ENCODE data around the gene ABCA13.

ABCA13 gene

GRCh38 chr7:48634116-48634632, 462.9 kb downstream of the ABCA13 start:
- Histone ChIP-seq H4K91ac (ENCODE audit: low read length) (no peak overlapping the region), H2AFZ (ENCODE audit: low read depth, low read length) (no peak overlapping the region), H4K8ac (ENCODE audit: low read length) (no peak overlapping the region), H3K79me1 (replicated peaks; ENCODE audit: low read length, poor library complexity, severe bottlenecking) (no peaks in the 10 kb centered on the region), H3K4ac (ENCODE audit: low read depth in 1 of 2, low read length in 2 of 2) (no peak overlapping the region), H3K23ac (ENCODE audit: low read length in 2 of 2) (no peak overlapping the region), H3K9me3 (ENCODE audit: control insufficient read depth, low read length) (no peaks in the 10 kb centered on the region), H2BK5ac (ENCODE audit: low read depth, low read length, poor library complexity, severe bottlenecking) (no peak overlapping the region), H3K36me3 (ENCODE audit: control insufficient read depth in 1 of 2, insufficient read depth in 2 of 2, low read depth in 1 of 2, low read length in 2 of 2) (no peaks in the 10 kb centered on the region), H2BK12ac (ENCODE audit: low read length in 2 of 2) (no peak overlapping the region), H3K14ac (ENCODE audit: low read length in 2 of 2) (no peak overlapping the region), H3K4me1 (ENCODE audit: control insufficient read depth, insufficient read depth, low read depth, low read length) (peaks cover 2% of the 10 kb centered on the region), H3K27ac (ENCODE audit: low read length, poor library complexity, severe bottlenecking) (no peak overlapping the region), H2BK120ac (ENCODE audit: low read depth, low read length) (no peak overlapping the region), H3K9ac (ENCODE audit: low read length) (no peak overlapping the region), H3K4me2 (ENCODE audit: low read length, poor library complexity, severe bottlenecking) (no peak overlapping the region), H3K27me3 (ENCODE audit: control insufficient read depth in 1 of 2, insufficient read depth in 1 of 2, low read length in 2 of 2) (no peaks in the 10 kb centered on the region), H2AK5ac (ENCODE audit: low read length, severe bottlenecking) (no peak overlapping the region), H3K18ac (ENCODE audit: low read depth in 1 of 2, low read length in 2 of 2) (no peak overlapping the region), H2BK15ac (ENCODE audit: low read depth, poor library complexity, severe bottlenecking) (no peak overlapping the region), H3K4me3 (ENCODE audit: insufficient read depth in 1 of 2, low read depth in 1 of 2, low read length in 2 of 2) (no peak overlapping the region)
- WGBS = 59% methylated on average over 1 of the region's 2 CpGs
- DNase-seq = no peak

GRCh38 chr7:48635796-48636195, 464.5 kb downstream of the ABCA13 start:
- Histone ChIP-seq H3K18ac (ENCODE audit: low read depth in 1 of 2, low read length in 2 of 2) (no peak overlapping the region), H3K27me3 (ENCODE audit: control insufficient read depth in 1 of 2, insufficient read depth in 1 of 2, low read length in 2 of 2) (no peaks in the 10 kb centered on the region), H4K8ac (ENCODE audit: low read length) (no peak overlapping the region), H2BK5ac (ENCODE audit: low read depth, low read length, poor library complexity, severe bottlenecking) (no peak overlapping the region), H3K14ac (ENCODE audit: low read length in 2 of 2) (no peak overlapping the region), H3K9me3 (ENCODE audit: control insufficient read depth, low read length) (no peaks in the 10 kb centered on the region), H2BK120ac (ENCODE audit: low read depth, low read length) (no peak overlapping the region), H2BK15ac (ENCODE audit: low read depth, poor library complexity, severe bottlenecking) (no peak overlapping the region), H3K4me2 (ENCODE audit: low read length, poor library complexity, severe bottlenecking) (no peak overlapping the region), H2AFZ (ENCODE audit: low read depth, low read length) (no peak overlapping the region), H3K23ac (ENCODE audit: low read length in 2 of 2) (no peak overlapping the region), H3K27ac (ENCODE audit: low read length, poor library complexity, severe bottlenecking) (no peak overlapping the region), H4K91ac (ENCODE audit: low read length) (no peak overlapping the region), H3K4me1 (ENCODE audit: control insufficient read depth, insufficient read depth, low read depth, low read length) (peaks cover 2% of the 10 kb centered on the region), H3K4ac (ENCODE audit: low read depth in 1 of 2, low read length in 2 of 2) (no peak overlapping the region), H3K79me1 (replicated peaks; ENCODE audit: low read length, poor library complexity, severe bottlenecking) (no peaks in the 10 kb centered on the region), H2AK5ac (ENCODE audit: low read length, severe bottlenecking) (no peak overlapping the region), H2BK12ac (ENCODE audit: low read length in 2 of 2) (no peak overlapping the region), H3K9ac (ENCODE audit: low read length) (no peak overlapping the region), H3K4me3 (ENCODE audit: insufficient read depth in 1 of 2, low read depth in 1 of 2, low read length in 2 of 2) (no peak overlapping the region), H3K36me3 (ENCODE audit: control insufficient read depth in 1 of 2, insufficient read depth in 2 of 2, low read depth in 1 of 2, low read length in 2 of 2) (no peaks in the 10 kb centered on the region)
- no CpG with 5 or more reads among the region's 1 CpG for WGBS
- DNase-seq = no peak

- Histone ChIP-seq H2BK15ac (ENCODE audit: low read depth, poor library complexity, severe bottlenecking) (no peak overlapping the region), H3K4ac (ENCODE audit: low read depth in 1 of 2, low read length in 2 of 2) (no peak overlapping the region), H2BK120ac (ENCODE audit: low read depth, low read length) (no peak overlapping the region), H3K27ac (ENCODE audit: low read length, poor library complexity, severe bottlenecking) (no peak overlapping the region), H3K36me3 (ENCODE audit: control insufficient read depth in 1 of 2, insufficient read depth in 2 of 2, low read depth in 1 of 2, low read length in 2 of 2) (no peaks in the 10 kb centered on the region), H4K91ac (ENCODE audit: low read length) (no peak overlapping the region), H3K9ac (ENCODE audit: low read length) (no peak overlapping the region), H2BK5ac (ENCODE audit: low read depth, low read length, poor library complexity, severe bottlenecking) (no peak overlapping the region), H3K4me2 (ENCODE audit: low read length, poor library complexity, severe bottlenecking) (no peak overlapping the region), H3K27me3 (ENCODE audit: control insufficient read depth in 1 of 2, insufficient read depth in 1 of 2, low read length in 2 of 2) (no peaks in the 10 kb centered on the region), H3K23ac (ENCODE audit: low read length in 2 of 2) (no peak overlapping the region), H4K8ac (ENCODE audit: low read length) (no peak overlapping the region), H2AK5ac (ENCODE audit: low read length, severe bottlenecking) (no peak overlapping the region), H3K79me1 (replicated peaks; ENCODE audit: low read length, poor library complexity, severe bottlenecking) (no peaks in the 10 kb centered on the region), H2AFZ (ENCODE audit: low read depth, low read length) (no peak overlapping the region), H3K4me1 (ENCODE audit: control insufficient read depth, insufficient read depth, low read depth, low read length) (peaks cover 2% of the 10 kb centered on the region), H3K18ac (ENCODE audit: low read depth in 1 of 2, low read length in 2 of 2) (no peak overlapping the region), H2BK12ac (ENCODE audit: low read length in 2 of 2) (no peak overlapping the region), H3K9me3 (ENCODE audit: control insufficient read depth, low read length) (no peaks in the 10 kb centered on the region), H3K14ac (ENCODE audit: low read length in 2 of 2) (no peak overlapping the region), H3K4me3 (ENCODE audit: insufficient read depth in 1 of 2, low read depth in 1 of 2, low read length in 2 of 2) (no peak overlapping the region)
- DNase-seq = no peak
- 36% methylated on average over 1 of the region's 3 CpGs for WGBS
Observed at GRCh38 chr7:48636391-48637015, 465.2 kb downstream of the ABCA13 start.

- no peak overlapping the region for H3K4me2 ChIP-seq (ENCODE audit: low read length, poor library complexity, severe bottlenecking)
- no peak overlapping the region for H2BK120ac ChIP-seq (ENCODE audit: low read depth, low read length)
- no peaks in the 10 kb centered on the region for H3K9me3 ChIP-seq (ENCODE audit: control insufficient read depth, low read length)
- no peaks in the 10 kb centered on the region for H3K36me3 ChIP-seq (ENCODE audit: control insufficient read depth in 1 of 2, insufficient read depth in 2 of 2, low read depth in 1 of 2, low read length in 2 of 2)
- no peak overlapping the region for H2AK5ac ChIP-seq (ENCODE audit: low read length, severe bottlenecking)
- H3K79me1 ChIP-seq (replicated peaks; ENCODE audit: low read length, poor library complexity, severe bottlenecking) = no peaks in the 10 kb centered on the region
- no peak overlapping the region for H2BK12ac ChIP-seq (ENCODE audit: low read length in 2 of 2)
- no peak overlapping the region for H3K14ac ChIP-seq (ENCODE audit: low read length in 2 of 2)
- H3K23ac ChIP-seq (ENCODE audit: low read length in 2 of 2) = no peak overlapping the region
- no peak overlapping the region for H2AFZ ChIP-seq (ENCODE audit: low read depth, low read length)
- H3K4me3 ChIP-seq (ENCODE audit: insufficient read depth in 1 of 2, low read depth in 1 of 2, low read length in 2 of 2) = no peak overlapping the region
- no peak overlapping the region for H4K91ac ChIP-seq (ENCODE audit: low read length)
- no peak overlapping the region for H2BK5ac ChIP-seq (ENCODE audit: low read depth, low read length, poor library complexity, severe bottlenecking)
- no peak for DNase-seq
- H3K18ac ChIP-seq (ENCODE audit: low read depth in 1 of 2, low read length in 2 of 2) = no peak overlapping the region
- no peak overlapping the region for H2BK15ac ChIP-seq (ENCODE audit: low read depth, poor library complexity, severe bottlenecking)
- H3K4ac ChIP-seq (ENCODE audit: low read depth in 1 of 2, low read length in 2 of 2) = no peak overlapping the region
- peaks cover 2% of the 10 kb centered on the region for H3K4me1 ChIP-seq (ENCODE audit: control insufficient read depth, insufficient read depth, low read depth, low read length)
- H3K9ac ChIP-seq (ENCODE audit: low read length) = no peak overlapping the region
- no peaks in the 10 kb centered on the region for H3K27me3 ChIP-seq (ENCODE audit: control insufficient read depth in 1 of 2, insufficient read depth in 1 of 2, low read length in 2 of 2)
- WGBS = no CpG with 5 or more reads among the region's 1 CpG
- no peak overlapping the region for H3K27ac ChIP-seq (ENCODE audit: low read length, poor library complexity, severe bottlenecking)
- H4K8ac ChIP-seq (ENCODE audit: low read length) = no peak overlapping the region
Observed at GRCh38 chr7:48637382-48637781, 466.1 kb downstream of the ABCA13 start.
